Neural cell (in vitro differentiated cells): Measurements from ENCODE around the gene STUM. TPM values are rescaled to one million over a fixed set of nuclear protein-coding genes. Genes with fewer than 3 reads are reported as not detected.
"Not testable (repeated sequence)": the region's sequence is repeated elsewhere in the genome, so short reads cannot be mapped to it uniquely, and the experiment has no call there.

ENCODE experiments used
- H2AFZ ChIP-seq: fragments of 200-600, 300-800 bp; sonication (generic), shearing (Covaris generic); 2 replicates; pipeline ENCODE4 v1.6.0; 2014; ENCODE audit warnings: low read depth, mild to moderate bottlenecking, antibody characterized with exemption, low read length, moderate library complexity
- H3F3A ChIP-seq: fragments of 200-600 bp; shearing (Covaris generic); 2 replicates; pipeline ENCODE4 v1.6.1; 2016; ENCODE audit warnings: mild to moderate bottlenecking, moderate library complexity, mixed read lengths, antibody characterized with exemption, low read length; ENCODE audit not compliant: insufficient read depth, poor library complexity, severe bottlenecking
- H3K27ac ChIP-seq: fragments of 200-600, 300-800 bp; sonication (generic), shearing (Covaris generic); 2 replicates; pipeline ENCODE4 v1.5.1; 2014; ENCODE audit warnings: mild to moderate bottlenecking, low read length, moderate library complexity
- H3K27me3 ChIP-seq: fragments of 300-800, 200-600 bp; sonication (generic), shearing (Covaris generic); 2 replicates; pipeline ENCODE4 v1.6.0; 2014; ENCODE audit warnings: mild to moderate bottlenecking, low read depth, low read length, moderate library complexity; ENCODE audit not compliant: insufficient read depth
- H3K36me3 ChIP-seq: fragments of 300-800, 200-600 bp; sonication (generic), shearing (Covaris generic); 2 replicates; pipeline ENCODE4 v1.5.1; 2014; ENCODE audit warnings: mild to moderate bottlenecking, antibody characterized with exemption, low read length, moderate library complexity; ENCODE audit not compliant: insufficient read depth
- H3K4me2 ChIP-seq: fragments of 300-800, 200-600 bp; sonication (generic), shearing (Covaris generic); 2 replicates; pipeline ENCODE4 v1.6.0; 2014; ENCODE audit warnings: mild to moderate bottlenecking, low read length
- H3K4me3 ChIP-seq: fragments of 300-800, 200-600 bp; sonication (generic), shearing (Covaris generic); 2 replicates; pipeline ENCODE4 v1.5.1; 2014; ENCODE audit warnings: mild to moderate bottlenecking, low read length, moderate library complexity
- H3K79me2 ChIP-seq: fragments of 200-600 bp; shearing (Covaris generic); replicated peaks from 2 replicates; pipeline ENCODE4 v1.6.0; 2014; ENCODE audit warnings: mild to moderate bottlenecking, low read length, moderate library complexity; ENCODE audit not compliant: insufficient read depth
- H3K9ac ChIP-seq: fragments of 300-800, 200-600 bp; sonication (generic), shearing (Covaris generic); 2 replicates; pipeline ENCODE4 v1.6.1; 2016; ENCODE audit warnings: mild to moderate bottlenecking, low read length, mixed read lengths
- H3K9me2 ChIP-seq: fragments of 200-600 bp; shearing (Covaris generic); 2 replicates; pipeline ENCODE4 v1.6.1; 2016; ENCODE audit warnings: mild to moderate bottlenecking, low read length, mixed read lengths; ENCODE audit not compliant: insufficient read depth
- H3K9me3 ChIP-seq: fragments of 200-600, 300-800 bp; sonication (generic), shearing (Covaris generic); 2 replicates; pipeline ENCODE4 v1.6.1; 2016; ENCODE audit warnings: mild to moderate bottlenecking, mixed run types, low read length, moderate library complexity, mixed read lengths
- H4K20me1 ChIP-seq: fragments of 200-600 bp; shearing (Covaris generic); 2 replicates; pipeline ENCODE4 v1.6.1; 2016; ENCODE audit warnings: mild to moderate bottlenecking, mixed run types; ENCODE audit not compliant: insufficient read depth
- CTCF ChIP-seq: fragments of 450-650 bp; IDR thresholded peaks from 2 replicates; pipeline ENCODE4 v1.5.1; 2014; ENCODE audit warnings: antibody characterized with exemption, mild to moderate bottlenecking, moderate library complexity; ENCODE audit not compliant: poor library complexity, severe bottlenecking
- EP300 ChIP-seq: fragments of 450-650 bp; conservative IDR thresholded peaks from 2 replicates; pipeline ENCODE4 v1.6.1; 2014; ENCODE audit warnings: antibody characterized with exemption, mild to moderate bottlenecking, moderate library complexity; ENCODE audit not compliant: poor library complexity, severe bottlenecking
- EZH2 ChIP-seq: fragments of 200-600, 300-800 bp; shearing (Covaris generic), sonication (generic); IDR thresholded peaks from 2 replicates; pipeline ENCODE4 v1.6.1; 2014; ENCODE audit warnings: antibody characterized with exemption, low read length, borderline replicate concordance, mild to moderate bottlenecking; ENCODE audit not compliant: insufficient read depth, poor library complexity, severe bottlenecking
- MXI1 ChIP-seq: fragments of 450-650 bp; conservative IDR thresholded peaks from 2 replicates; pipeline ENCODE4 v1.6.1; 2014; ENCODE audit warnings: antibody characterized with exemption, mild to moderate bottlenecking; ENCODE audit not compliant: poor library complexity, severe bottlenecking
- POLR2AphosphoS5 ChIP-seq: IDR thresholded peaks from 2 replicates; pipeline ENCODE4 v1.6.1; 2012
- RAD21 ChIP-seq: fragments of 450-650 bp; conservative IDR thresholded peaks from 2 replicates; pipeline ENCODE4 v1.6.1; 2014; ENCODE audit warnings: antibody characterized with exemption, mild to moderate bottlenecking, moderate library complexity
- REST ChIP-seq: IDR thresholded peaks from 2 replicates; pipeline ENCODE4 v1.6.1; 2012; ENCODE audit warnings: borderline replicate concordance
- SMC3 ChIP-seq: fragments of 450-650 bp; conservative IDR thresholded peaks from 2 replicates; pipeline ENCODE4 v1.6.1; 2014; ENCODE audit warnings: antibody characterized with exemption, mild to moderate bottlenecking, moderate library complexity; ENCODE audit not compliant: poor library complexity
- TAF1 ChIP-seq: IDR thresholded peaks from 2 replicates; pipeline ENCODE4 v1.6.1; 2012; ENCODE audit warnings: low read depth
- polyA plus RNA-seq: library from polyadenylated mRNA; depleted of rRNA; stranded (reverse); fragments of >200 nt; gene quantifications from 2 replicates; pipeline ENCODE4 v1.2.3, GENCODE V29; 2014

STUM gene
- polyA plus RNA-seq, 1 donor from 2014 or later, result 0.52 TPM

GRCh38 chr1:226597616-226598454 is 49.3 kb downstream of the STUM start:
- Histone ChIP-seq H3K27ac (no peak overlapping the region), H4K20me1 (no peaks in the 10 kb centered on the region), H3K4me2 (no peak overlapping the region), H3K9me2 (no peaks in the 10 kb centered on the region), H3K4me3 (no peak overlapping the region), H3K9me3 (no peaks in the 10 kb centered on the region), H3K9ac (no peak overlapping the region), H3K36me3 (no peaks in the 10 kb centered on the region), H3F3A (no peaks in the 10 kb centered on the region), H3K79me2 (no peaks in the 10 kb centered on the region), H2AFZ (no peak overlapping the region), H3K27me3 (no peaks in the 10 kb centered on the region)
- TF ChIP-seq RAD21, result no peak
- TF ChIP-seq TAF1, result no peak
- no peak for TF ChIP-seq EP300
- TF ChIP-seq REST, result no peak
- no peak for TF ChIP-seq POLR2AphosphoS5
- TF ChIP-seq SMC3, result no peak
- no peak for TF ChIP-seq EZH2

- Histone ChIP-seq H2AFZ (no peak overlapping the region), H3F3A (no peaks in the 10 kb centered on the region), H3K4me2 (no peak overlapping the region), H3K79me2 (no peaks in the 10 kb centered on the region), H3K9me2 (no peaks in the 10 kb centered on the region), H3K4me3 (no peak overlapping the region), H3K36me3 (no peaks in the 10 kb centered on the region), H3K27ac (no peak overlapping the region), H3K27me3 (no peaks in the 10 kb centered on the region), H3K9me3 (no peaks in the 10 kb centered on the region), H4K20me1 (no peaks in the 10 kb centered on the region), H3K9ac (no peak overlapping the region)
- TF ChIP-seq EZH2 (no peak), REST (no peak), CTCF (no peak), EP300 (no peak), POLR2AphosphoS5 (no peak), SMC3 (no peak), TAF1 (no peak), MXI1 (no peak), RAD21 (no peak)
Observed at GRCh38 chr1:226598455-226598849, 49.9 kb downstream of the STUM start.

- H3K9ac ChIP-seq, H3F3A ChIP-seq, H3K9me2 ChIP-seq, H3K4me3 ChIP-seq, H3K79me2 ChIP-seq, H3K4me2 ChIP-seq, H2AFZ ChIP-seq, H4K20me1 ChIP-seq, H3K27me3 ChIP-seq, H3K36me3 ChIP-seq, H3K27ac ChIP-seq, H3K9me3 ChIP-seq: not testable (repeated sequence)
Observed at GRCh38 chr1:226598955-226599354, 50.4 kb downstream of the STUM start.
